Dedifferentiated amniotic fluid mesenchymal stem cell (primary cell): ENCODE results near the gene CLMP.
"Not testable (repeated sequence)": the region's sequence is repeated elsewhere in the genome, so short reads cannot be mapped to it uniquely, and the experiment has no call there.

Source experiments
- DNase-seq: peaks from one replicate; pipeline ENCODE4 v3.0.0-alpha.2; 2016; ENCODE audit errors: extremely low spot score

CLMP gene

GRCh38 chr11:123086305-123086704, 108.7 kb downstream of the CLMP start:
- no peak for DNase-seq

DNA sequence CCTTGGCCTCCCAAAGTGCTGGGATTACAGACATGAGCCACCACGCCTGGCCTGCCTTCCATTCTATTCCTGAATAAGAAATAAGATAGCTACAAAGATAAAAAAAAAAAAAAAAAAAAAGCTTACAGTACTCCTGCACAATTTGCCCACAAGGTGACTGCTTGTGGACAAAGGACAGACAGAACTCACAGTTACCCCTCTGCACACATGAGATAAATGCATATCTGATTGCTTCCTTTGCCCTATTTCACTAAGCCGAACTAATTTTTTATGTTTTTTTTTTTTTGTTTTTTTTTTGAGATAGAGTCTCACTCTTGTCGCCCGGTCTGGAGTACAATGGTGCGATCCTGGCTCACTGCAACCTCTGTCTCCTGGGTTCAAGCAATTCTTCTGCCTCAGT, 109.6 kb downstream of the CLMP start:
- no peak for DNase-seq

DNA sequence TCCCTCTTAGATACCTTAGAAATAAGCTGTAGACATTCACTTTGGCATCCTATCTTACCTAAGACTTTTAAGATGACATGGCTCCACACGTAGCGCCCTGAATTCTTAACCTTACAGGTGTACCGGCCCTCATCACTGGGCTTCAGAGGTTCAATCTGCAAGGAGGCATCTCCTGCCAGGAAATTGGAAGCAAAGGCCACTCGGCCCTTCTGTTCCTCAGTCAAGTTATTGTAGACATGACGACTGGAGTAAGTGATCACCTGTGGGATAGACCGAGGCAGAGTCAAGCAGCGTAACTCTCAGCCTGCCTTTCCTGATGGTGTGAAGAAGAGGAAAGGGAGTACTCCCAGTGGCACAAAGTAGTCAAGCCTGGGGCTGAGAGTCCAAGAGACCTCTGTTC, 110.6 kb downstream of the CLMP start:
- DNase-seq: no peak

DNA sequence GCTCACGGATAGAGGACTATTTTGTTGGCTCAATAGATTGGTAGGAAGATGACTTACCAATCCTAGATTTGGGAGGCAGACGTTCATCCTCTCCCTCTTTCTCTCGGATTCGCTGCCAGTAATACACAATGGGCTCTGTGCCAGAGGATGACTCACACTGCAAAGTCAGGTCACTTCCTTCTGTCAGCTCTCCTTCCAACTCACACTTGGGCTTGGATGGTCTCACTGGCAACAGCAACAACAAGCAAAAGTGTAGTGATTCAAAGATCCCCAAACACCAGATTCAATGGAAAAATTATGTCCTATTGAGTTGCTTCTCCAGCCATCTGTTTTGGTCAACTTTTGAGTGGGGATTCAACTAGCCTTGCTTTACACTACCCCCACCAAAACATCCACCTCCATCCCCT, 111.4 kb downstream of the CLMP start:
- DNase-seq: peak; percentile 87

GRCh38 chr11:123082977-123083376, 112.1 kb downstream of the CLMP start:
- DNase-seq: no peak

DNA sequence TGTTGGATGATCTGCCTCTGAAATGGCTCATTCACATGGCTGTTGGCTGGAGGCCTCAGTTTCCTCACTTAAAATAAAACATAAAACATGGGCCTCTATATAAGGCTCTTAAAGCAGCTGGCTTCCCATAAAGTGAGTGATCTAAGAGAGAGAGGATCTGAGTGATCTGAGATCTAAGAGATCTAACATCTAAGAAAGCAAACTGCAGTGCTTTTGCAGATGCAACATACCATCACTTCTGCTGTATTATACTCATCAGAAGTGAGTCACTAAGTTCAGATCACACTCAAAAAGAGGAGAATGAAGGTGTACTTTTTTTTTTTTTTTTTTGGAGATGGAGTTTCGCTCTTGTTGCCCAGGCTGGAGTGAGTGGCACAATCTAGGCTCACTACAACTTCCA, 115.0 kb downstream of the CLMP start:
- DNase-seq: no peak

DNA sequence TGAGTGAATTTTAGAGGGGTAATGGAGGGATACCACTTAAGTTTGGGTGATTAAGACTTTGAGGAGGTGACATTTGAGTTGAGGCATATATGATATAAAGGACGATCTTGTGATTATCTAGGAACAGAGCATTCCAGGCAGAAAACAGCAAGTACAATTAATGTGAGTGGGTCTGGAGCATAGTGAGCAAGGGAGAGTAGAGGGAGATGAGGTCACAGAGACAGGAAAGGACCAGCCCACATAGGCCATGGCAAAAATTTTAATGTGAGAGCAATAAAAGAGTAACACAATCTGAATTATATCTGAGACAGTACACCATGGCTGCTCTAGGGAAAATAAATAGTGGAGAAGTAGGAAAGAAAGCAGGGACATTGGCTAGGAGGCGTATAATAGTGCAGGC, 118.6 kb downstream of the CLMP start:
- DNase-seq: no peak

DNA sequence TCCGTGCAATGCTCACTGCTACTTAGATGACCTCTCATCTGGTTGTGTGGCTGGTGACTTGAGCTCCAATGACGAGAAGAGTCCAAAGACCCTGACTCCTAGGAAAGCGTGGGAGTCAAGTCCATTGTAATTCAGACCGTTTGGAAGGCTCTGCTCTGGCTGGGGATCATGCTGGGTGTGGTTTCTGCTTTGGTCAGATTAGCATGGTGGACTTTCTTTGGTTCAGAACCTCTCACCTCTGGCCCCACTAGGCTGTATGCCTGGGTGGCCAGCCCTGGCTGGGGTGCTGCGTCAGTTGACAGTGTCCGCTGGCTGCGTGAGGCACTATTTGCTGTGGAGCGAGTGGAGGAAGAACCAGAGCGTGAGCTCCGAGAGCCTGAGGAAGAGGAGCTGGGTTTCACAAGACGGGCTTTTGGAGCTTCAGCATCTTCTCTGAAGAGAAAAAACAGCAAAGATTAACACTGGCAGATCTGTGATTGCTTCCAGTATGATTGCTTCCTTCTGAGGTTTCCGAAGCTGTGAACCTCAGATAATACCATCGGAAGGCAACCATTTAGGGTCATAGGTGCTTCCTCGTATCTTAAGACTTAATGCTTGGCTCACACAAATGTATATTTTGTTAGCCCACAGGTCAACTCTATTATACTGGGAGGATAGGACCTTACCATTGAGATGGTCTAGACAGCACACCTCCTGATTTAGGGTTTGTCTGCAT, 121.5 kb downstream of the CLMP start:
- no peak for DNase-seq

- no peak for DNase-seq
These were observed 122.3 kb downstream of the CLMP start for GRCh38 chr11:123072762-123073161.

GRCh38 chr11:123072332-123072761, 122.7 kb downstream of the CLMP start:
- no peak for DNase-seq

DNA sequence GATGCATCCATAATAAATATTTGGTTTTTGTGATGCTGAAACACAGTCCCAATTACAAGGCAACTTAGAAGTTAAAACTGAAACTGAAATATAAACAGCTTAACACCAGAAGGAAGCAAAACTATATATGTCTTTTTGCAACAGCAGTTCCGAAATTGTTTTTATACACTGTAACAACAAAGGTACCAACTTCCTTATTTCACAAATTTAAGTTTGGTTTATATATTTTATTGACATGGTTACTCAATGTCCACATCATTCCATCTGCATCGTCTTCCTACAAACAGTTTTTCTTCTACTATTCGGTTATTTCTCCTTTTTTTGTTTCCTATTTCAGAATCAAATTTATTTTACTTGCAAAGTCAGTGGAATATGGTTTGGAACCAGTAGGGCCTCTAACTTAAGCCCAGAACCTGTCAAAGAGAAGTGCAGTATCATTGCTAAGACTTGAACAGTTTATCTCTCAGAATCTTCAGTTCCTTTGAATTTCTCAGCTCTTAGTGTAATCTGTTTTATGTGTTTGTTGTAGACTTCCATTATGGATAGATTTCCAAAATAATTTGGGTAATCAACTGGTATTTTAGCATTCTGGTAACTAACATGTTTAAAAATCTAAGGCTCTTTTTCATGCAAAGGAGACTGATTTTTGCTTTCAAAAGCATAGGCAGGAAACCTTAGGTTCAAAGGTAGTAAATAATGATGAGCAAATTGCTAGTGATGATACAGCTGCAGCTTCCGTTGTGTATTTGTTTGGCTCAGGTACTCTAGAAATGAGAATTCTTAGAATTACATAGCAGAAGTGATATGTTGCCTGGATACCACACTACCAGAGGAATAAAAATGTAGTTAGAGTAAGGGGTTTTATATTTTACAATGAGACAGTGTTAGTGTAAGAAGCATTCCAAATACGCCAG, 124.9 kb downstream of the CLMP start:
- DNase-seq: no peak

DNA sequence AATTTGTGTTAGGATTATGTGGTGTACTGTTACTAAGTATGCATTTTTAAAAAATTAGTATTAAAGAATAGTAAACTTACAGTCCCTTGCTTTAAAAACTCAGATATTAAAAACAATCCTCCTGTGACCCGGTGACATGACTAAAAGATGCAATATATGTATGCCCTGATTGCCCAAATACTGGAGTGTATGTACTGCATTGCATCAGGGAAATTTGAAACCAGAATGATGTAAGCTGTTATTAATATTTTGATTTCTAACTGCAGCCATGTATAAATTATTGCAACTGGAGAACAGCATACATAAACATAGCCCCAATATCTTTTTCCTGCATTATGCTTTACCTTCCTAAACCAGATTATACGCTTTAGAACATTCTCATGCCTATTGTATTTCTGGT, 129.4 kb downstream of the CLMP start:
- DNase-seq: peak; percentile 91

GRCh38 chr11:123063826-123064657, 131.0 kb downstream of the CLMP start:
- DNase-seq: no peak

DNA sequence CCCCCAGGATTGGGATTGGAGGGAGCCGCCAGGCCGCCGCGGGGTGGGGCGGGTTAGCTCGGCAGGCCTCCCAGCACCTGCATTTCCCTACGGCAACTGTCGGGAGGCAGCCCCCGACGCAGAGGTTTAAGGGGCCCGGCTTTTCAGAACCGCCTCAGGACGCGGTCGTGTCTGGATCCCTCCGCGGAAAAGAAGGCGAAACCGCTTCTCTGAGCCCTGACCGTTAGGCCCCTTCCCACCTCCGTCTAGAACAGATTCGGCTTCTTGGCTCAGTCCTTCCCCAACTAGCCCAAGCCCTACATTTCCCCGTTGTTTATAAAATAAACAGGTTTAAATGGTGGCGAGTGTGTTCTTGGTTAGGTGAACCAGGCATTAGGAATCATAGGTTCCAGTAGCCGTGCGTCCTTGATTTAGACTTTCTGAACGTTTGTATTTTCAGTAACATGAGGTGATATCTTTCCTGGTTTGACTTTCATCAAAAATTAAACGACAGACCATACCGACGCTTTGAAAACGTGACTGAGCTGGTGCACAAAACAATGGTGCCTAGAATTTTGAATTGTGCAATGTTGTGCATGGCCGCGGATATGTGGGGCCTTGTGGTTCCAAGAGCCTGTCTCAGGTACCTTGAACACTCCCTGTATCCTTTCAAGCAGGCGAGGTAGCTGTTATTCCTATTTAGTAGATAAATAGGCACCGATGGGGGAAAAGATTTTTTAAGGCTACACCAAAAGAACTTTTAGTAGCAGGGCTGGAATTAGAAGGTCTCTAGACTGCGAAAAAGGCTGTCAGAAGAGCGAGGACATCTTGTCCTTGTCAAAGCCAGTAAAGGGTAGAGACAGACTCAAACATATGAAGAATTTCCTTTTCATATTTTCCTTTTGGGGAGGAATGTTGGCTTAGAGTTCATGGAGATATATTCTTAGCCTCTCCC, 131.9 kb downstream of the CLMP start:
- no peak for DNase-seq

DNA sequence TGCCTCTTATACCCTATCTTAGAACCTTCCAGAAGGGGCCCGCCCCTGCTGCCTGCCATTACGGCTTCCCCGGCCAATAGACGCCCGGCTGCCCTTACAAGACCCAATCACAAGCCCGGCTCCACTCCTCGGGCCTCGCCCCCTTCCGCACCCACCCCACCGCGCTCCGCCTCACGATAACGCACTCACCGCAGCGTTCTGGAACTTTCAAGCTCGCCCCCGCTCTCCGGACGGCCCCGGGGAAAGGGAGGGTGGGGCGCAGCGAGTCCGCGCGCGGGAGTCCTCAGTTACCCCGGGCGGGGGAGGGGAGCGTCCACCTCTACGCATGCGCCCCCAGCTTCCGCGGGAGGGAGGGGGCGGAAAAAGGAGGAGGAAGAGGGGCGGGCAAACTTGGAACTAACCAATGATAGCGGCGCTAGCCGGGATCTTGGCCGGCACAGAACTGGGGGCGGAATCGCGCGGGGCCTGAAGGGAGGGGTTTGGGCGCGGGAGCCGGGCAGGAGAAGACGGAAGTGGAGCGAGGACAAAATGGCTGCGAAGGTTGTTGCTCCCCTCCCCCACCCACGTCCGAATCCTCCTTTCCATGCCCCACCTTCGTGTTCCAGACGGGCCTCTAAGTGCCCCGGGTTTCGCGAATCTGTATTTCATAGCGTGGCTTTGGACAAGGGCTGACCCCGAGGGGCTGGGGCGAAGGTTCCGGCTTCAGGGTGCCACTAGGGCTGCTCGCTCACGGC, 132.7 kb downstream of the CLMP start:
- DNase-seq: peak; percentile 99

- peak; percentile 36 for DNase-seq
These were observed 133.5 kb downstream of the CLMP start, which contains the start of gene HSPA8 for GRCh38 chr11:123061403-123062157. HSPA8 (minus strand) TSS chr11:123062136; CDS start chr11:123061324, 812 bp downstream.

DNA sequence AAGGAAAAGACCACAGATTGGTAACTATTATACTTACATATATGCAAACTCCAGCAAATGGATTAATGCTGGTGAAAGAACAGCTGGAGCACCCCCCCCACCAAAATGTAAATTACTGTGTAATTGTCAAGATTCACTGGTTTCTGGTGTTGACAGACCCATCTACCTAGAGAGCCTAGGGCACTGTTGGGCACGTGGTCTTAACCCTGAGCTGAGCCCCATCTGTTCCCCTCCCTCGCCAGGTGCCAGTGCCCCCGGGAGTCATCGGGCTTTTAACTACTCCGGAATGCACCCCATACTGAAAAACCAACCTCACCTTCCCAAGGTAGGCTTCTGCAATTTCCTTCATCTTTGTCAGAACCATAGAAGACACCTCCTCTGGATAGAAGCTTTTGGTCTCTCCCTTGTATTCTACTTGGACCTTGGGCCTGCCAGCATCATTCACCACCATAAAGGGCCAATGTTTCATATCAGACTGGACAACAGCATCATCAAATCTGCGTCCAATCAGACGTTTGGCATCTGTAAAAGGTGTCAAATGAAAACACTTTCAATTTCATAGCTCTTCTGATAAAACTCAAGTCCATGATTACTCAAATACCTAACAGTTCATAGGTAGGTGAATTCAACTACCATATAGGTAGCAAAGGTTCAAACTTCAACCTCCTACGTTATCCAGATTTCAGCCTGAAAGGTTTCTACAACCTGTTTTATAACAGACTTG, 134.6 kb downstream of the CLMP start:
- DNase-seq: no peak

GRCh38 chr11:123059041-123059920, 135.8 kb downstream of the CLMP start:
- not testable (repeated sequence) for DNase-seq
